Ramos (cell line): ENCODE measurements around the gene KRT12.
"Not testable (repeated sequence)": the region's sequence is repeated elsewhere in the genome, so short reads cannot be mapped to it uniquely, and the experiment has no call there.

ENCODE experiments used
- in situ Hi-C: fragments of 300-500 bp; cut with MboI; formaldehyde crosslinking; loops from one replicate; pipeline ENCODE4 v1.14.3; 2022; ENCODE audit warnings: low sequenced_read_pairs; ENCODE audit not compliant: unreplicated experiment

Gene KRT12

GRCh38 chr17:40884708-40885512, 17.9 kb upstream of the KRT12 start, which contains the start of gene KRT20:
KRT20 (minus strand) TSS chr17:40885242; CDS start chr17:40885185, 57 bp downstream.
- in situ Hi-C loops = no loop called here

- in situ Hi-C loops = no loop called here
These were observed 16.8 kb upstream of the KRT12 start for GRCh38 chr17:40883626-40884334.

- in situ Hi-C loops = no loop called here
These were observed 16.0 kb upstream of the KRT12 start for GRCh38 chr17:40883031-40883430.

DNA sequence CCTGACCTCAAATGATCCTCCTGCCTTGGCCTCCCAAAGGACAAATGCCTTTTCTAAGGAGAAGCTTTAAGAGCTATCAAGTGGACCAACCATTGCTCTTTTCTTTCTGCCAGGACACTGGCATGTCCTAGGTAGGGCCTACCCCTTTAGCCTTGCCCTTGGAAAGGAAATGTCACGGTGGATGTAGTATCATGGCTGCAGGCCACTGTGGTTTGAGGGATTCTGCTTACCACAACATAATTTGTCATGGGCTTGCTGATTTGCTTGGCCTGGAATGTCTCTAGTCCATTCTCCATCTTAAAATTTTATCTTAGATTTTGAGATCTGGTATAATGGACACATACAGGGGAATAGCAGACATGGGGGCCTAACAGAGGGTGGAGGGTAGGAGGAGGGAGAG, 12.0 kb upstream of the KRT12 start:
- in situ Hi-C loops = no loop called here

GRCh38 chr17:40878044-40878443, 11.0 kb upstream of the KRT12 start:
- in situ Hi-C loops = no loop called here

DNA sequence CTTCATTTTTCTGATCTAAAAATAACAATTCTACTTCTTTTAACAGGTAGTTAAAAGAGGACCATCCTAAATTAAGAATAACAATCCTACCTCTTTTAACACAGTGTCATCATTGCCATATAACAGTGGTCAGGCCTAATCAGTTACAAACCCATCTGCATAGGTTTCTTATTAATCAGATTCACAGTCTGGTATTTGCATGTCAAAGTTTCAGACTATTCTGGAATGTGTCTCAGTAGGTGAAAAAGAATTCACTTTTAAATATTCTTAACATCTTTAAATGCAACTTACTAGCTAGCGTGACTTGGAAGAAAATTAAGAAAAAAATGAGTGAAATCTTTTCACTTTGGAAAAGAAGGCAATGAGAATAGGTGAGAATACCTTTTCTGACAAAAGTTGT, 6.8 kb upstream of the KRT12 start:
- in situ Hi-C loops = no loop called here

DNA sequence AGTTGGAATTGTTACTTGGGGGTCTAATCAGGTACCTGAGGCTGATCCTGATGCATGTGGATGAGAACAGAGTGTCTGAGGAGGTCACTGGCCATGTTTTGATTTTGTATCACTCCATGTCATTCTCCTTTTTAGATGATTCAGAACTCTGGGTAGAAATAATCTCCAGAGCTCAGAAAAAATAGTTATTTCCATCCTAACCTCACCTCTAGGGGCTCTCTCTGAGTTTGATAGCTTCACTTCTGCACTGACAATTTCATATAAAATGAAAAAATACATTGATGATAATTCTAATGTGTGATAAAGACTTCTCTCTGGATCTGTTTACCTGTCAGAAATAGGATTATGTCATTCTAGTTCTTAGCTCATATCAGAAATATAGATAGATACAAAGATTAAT, 6.2 kb upstream of the KRT12 start:
- in situ Hi-C loops = no loop called here

DNA sequence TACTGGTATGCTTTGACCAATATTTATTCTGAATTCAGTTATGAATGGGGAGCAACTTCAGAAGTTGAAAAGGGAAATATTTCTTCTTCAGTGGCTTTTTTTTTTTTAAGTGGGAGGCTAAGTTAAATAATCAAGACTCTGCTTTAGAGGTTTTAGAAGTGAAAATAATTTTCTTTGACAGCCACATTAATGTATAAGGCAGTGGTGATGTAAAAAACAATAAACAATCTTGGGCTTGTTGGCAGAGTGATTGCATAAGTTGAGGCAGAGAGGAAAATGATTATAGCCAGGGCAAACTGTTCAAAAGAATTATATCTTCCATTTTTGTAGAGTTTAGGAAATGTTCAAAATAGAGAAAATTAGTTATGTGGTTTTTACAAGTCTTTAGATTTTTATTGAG, 5.4 kb upstream of the KRT12 start:
- in situ Hi-C loops = no loop called here

- in situ Hi-C loops = no loop called here
These were observed 4.3 kb upstream of the KRT12 start for GRCh38 chr17:40871316-40871715.

- in situ Hi-C loops = no loop called here
These were observed 3.1 kb upstream of the KRT12 start for GRCh38 chr17:40870136-40870535.

- in situ Hi-C loops = no loop called here
These were observed 2.2 kb downstream of the KRT12 start for GRCh38 chr17:40864661-40865390.

GRCh38 chr17:40862985-40863733, 3.9 kb downstream of the KRT12 start:
- in situ Hi-C loops = no loop called here

GRCh38 chr17:40859536-40859935, 7.5 kb downstream of the KRT12 start:
- in situ Hi-C loops = no loop called here

DNA sequence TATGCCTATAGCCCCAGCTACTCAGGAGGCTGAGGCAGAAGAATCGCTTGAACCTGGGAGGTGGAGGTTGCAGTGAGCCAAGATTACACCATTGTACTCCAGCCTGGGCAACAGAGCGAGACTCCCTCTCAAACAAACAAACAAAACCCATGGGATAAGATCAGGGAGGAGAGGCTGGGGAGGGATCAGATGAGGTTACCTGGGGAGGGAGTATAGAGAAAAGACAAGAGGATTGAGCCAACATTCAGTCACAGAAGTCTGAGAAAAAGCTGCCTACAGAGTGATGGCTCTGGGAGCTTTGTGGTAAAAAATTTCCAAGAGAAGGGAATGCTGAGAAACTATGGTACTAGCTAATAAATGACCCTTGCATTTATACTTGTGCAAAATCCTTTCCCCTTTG, 8.4 kb downstream of the KRT12 start:
- in situ Hi-C loops = not testable (repeated sequence)

DNA sequence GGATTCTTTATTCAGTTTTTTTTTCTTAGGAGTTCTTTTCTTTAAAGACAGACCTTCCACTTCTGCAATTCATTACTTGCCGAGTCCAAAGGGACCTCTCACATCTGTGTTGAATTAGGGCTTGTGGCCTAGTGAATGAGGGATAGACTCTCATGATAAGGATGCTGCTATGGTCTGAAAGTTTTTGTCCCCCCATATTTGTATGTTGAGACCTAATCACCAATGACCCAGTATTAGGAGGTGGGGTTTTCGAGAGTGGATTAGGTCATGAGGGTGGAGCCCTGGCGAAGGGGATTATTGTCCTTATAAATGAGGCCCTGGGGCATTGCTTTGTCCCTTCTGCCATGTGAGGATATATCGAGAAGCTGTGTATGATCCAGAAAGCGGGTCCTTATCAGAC, 9.5 kb downstream of the KRT12 start:
- in situ Hi-C loops = no loop called here

DNA sequence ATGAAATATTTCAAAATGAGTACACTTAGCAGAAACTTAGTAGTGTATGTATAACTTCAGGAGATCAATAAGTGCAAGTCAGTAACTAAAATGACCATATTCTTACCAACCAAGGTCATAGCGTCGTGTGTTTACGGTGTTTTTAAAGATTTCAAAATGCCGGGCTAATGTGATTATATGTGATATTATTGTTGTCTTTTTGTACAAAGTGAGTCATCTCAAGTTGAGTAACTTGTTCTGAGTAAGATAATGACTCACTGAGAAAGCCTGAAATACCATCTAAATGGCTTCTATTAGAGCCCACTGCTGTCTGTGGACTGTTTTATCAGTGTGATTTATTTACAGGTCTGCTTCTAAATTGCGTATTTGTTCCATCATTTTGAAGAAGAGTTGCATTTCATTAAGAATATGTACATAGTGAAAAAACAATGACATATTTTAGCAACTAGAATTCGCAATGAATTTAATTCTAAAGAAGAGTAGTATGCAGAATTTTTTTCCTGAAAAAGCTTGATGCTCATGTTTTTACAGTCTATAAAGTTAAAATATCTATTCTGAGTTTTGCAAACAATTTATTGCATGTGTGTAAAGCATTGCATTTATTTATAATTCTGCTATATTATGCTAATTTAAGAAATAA, 12.7 kb downstream of the KRT12 start:
- in situ Hi-C loops = no loop called here

DNA sequence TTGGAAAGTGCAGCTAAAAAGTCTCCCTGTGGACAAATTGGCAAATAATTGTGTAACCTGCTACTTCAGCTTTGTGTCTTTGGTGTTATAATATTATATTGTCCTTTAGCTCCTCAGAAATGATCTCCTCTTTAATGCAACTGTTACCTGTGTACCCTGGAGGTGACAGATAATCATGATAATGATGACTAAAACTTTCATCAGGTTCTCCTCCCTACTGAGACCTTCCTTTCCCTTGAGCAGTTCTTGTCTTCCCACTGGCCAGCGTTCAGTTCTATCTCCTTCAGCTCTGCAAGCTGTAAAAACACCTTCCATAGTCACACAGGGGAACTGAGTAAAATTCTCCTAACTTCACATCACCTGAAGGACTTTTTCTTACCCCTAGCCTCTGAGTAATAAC, 14.7 kb downstream of the KRT12 start:
- in situ Hi-C loops = no loop called here

GRCh38 chr17:40850293-40850972, 16.6 kb downstream of the KRT12 start:
- in situ Hi-C loops = no loop called here

DNA sequence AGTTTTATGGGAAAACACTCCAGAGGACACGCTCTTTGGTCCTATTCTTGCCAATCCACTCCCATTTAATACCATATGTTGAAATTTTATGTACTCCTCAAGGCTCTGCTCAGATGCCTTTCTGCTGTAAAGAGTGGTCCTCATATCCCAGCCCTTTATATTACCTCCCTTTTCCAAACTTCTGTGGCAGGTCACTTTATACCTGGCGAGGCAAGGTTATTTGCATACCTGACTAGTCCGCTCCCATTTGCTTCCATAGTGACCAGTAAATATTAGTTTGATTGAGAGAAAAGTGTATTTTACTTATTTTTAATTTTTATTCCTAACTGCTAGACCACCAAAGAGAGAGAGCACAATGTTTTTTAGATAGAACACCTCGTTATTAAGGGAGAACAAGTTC, 17.3 kb downstream of the KRT12 start:
- in situ Hi-C loops = loop anchor here (25.0 kb wide), 1 partner anchor 88 kb away; the partner anchor contains the start of gene KRT23
